Activated CD8-positive, alpha-beta T cell treated with anti-CD3 and anti-CD28 coated beads for 36 hours (primary cell): ENCODE measurements around the gene NUDT6. TPM values are rescaled to one million over a fixed set of nuclear protein-coding genes. Genes with fewer than 3 reads are reported as not detected.
"Not testable (repeated sequence)": the region's sequence is repeated elsewhere in the genome, so short reads cannot be mapped to it uniquely, and the experiment has no call there.

Experiments
- ATAC-seq: fragments of 200-7000 bp; cut with Tn5 transposase; one replicate; pipeline ENCODE4 v1.10.0; 2021; ENCODE audit warnings: mild to moderate bottlenecking, moderate library complexity
- CTCF ChIA-PET: fragments of 350-600 bp; sonication (Branson Sonifier 250); formaldehyde crosslinking; loops from one replicate; lab custom pipeline; 2021; ENCODE audit warnings: antibody characterized with exemption; lab: Charles Lee
- POLR2A ChIA-PET: fragments of 350-600 bp; sonication (Branson Sonifier 250); formaldehyde crosslinking; loops from one replicate; lab custom pipeline; 2021; ENCODE audit warnings: antibody characterized with exemption; lab: Charles Lee
- DNase-seq: peaks from one replicate; pipeline ENCODE4 v3.0.0-alpha.2; 2020
- H3K27ac Mint-ChIP-seq: one replicate; pipeline ENCODE4 v1.8.0; 2021; ENCODE audit warnings: mild to moderate bottlenecking, mixed read lengths
- H3K27me3 Mint-ChIP-seq: one replicate; pipeline ENCODE4 v1.8.0; 2021; ENCODE audit warnings: mixed read lengths
- H3K36me3 Mint-ChIP-seq: one replicate; pipeline ENCODE4 v1.8.0; 2021; ENCODE audit warnings: low read depth, mixed read lengths
- H3K4me1 Mint-ChIP-seq: one replicate; pipeline ENCODE4 v1.8.0; 2021; ENCODE audit warnings: low read depth, mixed read lengths
- H3K4me3 Mint-ChIP-seq: one replicate; pipeline ENCODE4 v1.8.0; 2021; ENCODE audit warnings: mild to moderate bottlenecking, moderate library complexity, mixed read lengths
- H3K9me3 Mint-ChIP-seq: one replicate; pipeline ENCODE4 v1.8.0; 2021; ENCODE audit warnings: mixed read lengths
- CTCF ChIP-seq: fragments of 200-600 bp; IDR thresholded peaks from one replicate; pipeline ENCODE4 v1.8.0; 2022; ENCODE audit warnings: antibody characterized with exemption, mild to moderate bottlenecking
- intact Hi-C: fragments of 100-400 bp; cut with micrococcal nuclease; formaldehyde crosslinking; loops from one replicate; pipeline ENCODE4 v1.10.0; 2022
- total RNA-seq, 2 experiments: library from RNA; stranded (reverse); gene quantifications; one replicate each; pipeline ENCODE4 v1.2.3, GENCODE V29; 2021

The NUDT6 gene
- total RNA-seq, 2 experiments from 2014 or later: 4.4 to 5.7 TPM

- DNase-seq: no peak
- Mint-ChIP-seq H3K27ac (no peak overlapping the region), H3K4me3 (no peak overlapping the region), H3K9me3 (peaks cover 9% of the 10 kb centered on the region), H3K36me3 (no peaks in the 10 kb centered on the region), H3K4me1 (no peaks in the 10 kb centered on the region), H3K27me3 (peaks cover 24% of the 10 kb centered on the region)
- CTCF ChIA-PET: no interaction called here
- intact Hi-C loops: no loop called here
- POLR2A ChIA-PET: no interaction called here
- no peak for TF ChIP-seq CTCF
- no peak for ATAC-seq
These were observed 45.9 kb downstream of the NUDT6 start for GRCh38 chr4:122876456-122876855.

GRCh38 chr4:122875949-122876348, 46.4 kb downstream of the NUDT6 start:
- Mint-ChIP-seq H3K4me3 (no peak overlapping the region), H3K4me1 (no peaks in the 10 kb centered on the region), H3K36me3 (no peaks in the 10 kb centered on the region), H3K27ac (no peak overlapping the region), H3K9me3 (peaks cover 5% of the 10 kb centered on the region), H3K27me3 (peaks cover 27% of the 10 kb centered on the region)
- intact Hi-C loops: no loop called here
- ChIA-PET POLR2A (no interaction called here), CTCF (no interaction called here)
- ATAC-seq (no peak), DNase-seq (no peak)
- no peak for TF ChIP-seq CTCF

DNA sequence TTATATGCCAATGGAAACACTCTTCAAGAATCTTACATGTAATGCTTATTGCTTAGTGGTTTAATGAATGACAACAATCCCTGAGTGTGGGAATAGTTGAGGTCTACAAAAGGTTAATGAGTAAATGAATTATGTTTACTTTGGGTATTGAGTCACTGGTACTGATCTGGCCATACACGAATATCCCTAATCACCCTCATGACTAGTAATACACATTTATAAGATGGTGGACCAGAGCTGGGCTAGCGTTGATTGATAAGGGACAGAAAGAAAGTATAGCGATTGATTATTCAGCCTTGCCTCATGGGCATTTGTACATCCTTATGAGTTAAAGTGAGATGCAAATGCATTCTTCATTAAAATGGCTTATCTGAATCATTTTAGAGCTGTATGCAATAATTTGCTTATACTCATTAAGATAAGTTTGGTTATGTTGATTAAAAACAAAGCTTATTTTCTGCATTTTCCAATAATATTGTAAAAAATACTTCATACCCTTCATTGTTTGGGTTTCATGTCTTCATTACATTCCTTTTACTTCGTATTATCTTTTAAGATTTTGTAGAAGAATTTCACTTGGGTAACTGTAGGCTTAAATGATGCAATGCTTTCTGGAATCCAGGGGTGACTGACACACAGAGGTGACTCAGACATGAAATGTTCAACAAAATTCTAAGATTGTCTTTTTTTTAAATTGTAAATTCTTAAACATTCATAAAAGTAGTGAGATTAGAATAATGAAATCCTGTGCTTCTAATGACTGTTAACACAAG, 48.4 kb downstream of the NUDT6 start:
- no peak overlapping the region for H3K4me3 Mint-ChIP-seq
- no peak for ATAC-seq
- intact Hi-C loops: no loop called here
- H3K27me3 Mint-ChIP-seq: peaks cover 32% of the 10 kb centered on the region
- no peak for DNase-seq
- CTCF ChIA-PET: interaction anchor here (1.0 kb wide), 1 partner anchor 47 kb away, joined by 4 read pairs; no protein-coding TSS in a partner anchor
- no peaks in the 10 kb centered on the region for H3K36me3 Mint-ChIP-seq
- H3K9me3 Mint-ChIP-seq: peaks cover 1% of the 10 kb centered on the region
- H3K27ac Mint-ChIP-seq: no peak overlapping the region
- no peaks in the 10 kb centered on the region for H3K4me1 Mint-ChIP-seq
- POLR2A ChIA-PET: no interaction called here
- TF ChIP-seq CTCF: no peak

DNA sequence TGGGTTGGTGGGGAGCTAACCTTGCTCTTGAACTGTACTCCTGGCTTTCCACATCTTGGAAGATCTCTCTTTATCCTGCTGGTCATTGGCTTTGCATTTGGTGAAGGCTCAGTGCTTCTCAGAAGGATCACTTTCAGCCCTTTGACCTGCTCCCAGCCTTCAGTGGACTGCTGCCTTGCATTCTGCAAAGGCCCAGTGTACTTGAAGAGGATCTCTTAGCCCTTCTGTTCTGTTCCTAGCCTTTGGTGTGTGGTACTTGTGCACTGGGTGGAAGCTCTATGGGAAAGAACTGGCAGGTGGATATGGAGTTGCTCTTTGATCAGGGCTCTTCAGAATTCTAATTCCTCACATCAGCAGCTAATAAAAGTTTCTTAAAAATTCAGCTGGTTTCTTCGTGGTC, 49.3 kb downstream of the NUDT6 start:
- no peaks in the 10 kb centered on the region for H3K36me3 Mint-ChIP-seq
- no peaks in the 10 kb centered on the region for H3K4me1 Mint-ChIP-seq
- H3K27ac Mint-ChIP-seq: no peak overlapping the region
- intact Hi-C loops: no loop called here
- H3K27me3 Mint-ChIP-seq: peaks cover 38% of the 10 kb centered on the region
- CTCF ChIA-PET: interaction anchor here (1.0 to 1.2 kb wide), 2 partner anchors 48 to 85 kb away, joined by 3 to 4 read pairs; no protein-coding TSS in a partner anchor
- TF ChIP-seq CTCF: no peak
- POLR2A ChIA-PET: no interaction called here
- H3K9me3 Mint-ChIP-seq: peaks cover 6% of the 10 kb centered on the region
- no peak for DNase-seq
- no peak for ATAC-seq
- no peak overlapping the region for H3K4me3 Mint-ChIP-seq

DNA sequence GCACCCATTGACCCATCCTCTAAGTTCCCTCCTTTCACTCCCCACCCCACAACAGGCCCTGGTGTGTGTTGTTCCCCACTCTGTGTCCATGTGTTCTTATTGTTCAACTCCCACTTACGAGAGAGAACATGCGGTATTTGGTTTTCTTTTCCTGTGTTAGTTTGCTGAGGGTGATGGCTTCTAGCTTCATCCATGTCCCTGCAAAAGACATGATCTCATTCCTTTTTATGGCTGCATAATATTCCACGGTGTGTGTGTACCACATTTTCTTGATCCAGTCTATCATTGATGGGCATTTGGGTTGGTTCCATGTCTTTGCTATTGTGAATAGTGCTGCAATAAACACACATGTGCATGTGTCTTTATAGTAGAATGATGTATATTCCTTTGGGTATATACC, 54.2 kb downstream of the NUDT6 start:
- CTCF ChIA-PET, H3K9me3 Mint-ChIP-seq, ATAC-seq, H3K36me3 Mint-ChIP-seq, DNase-seq, H3K27ac Mint-ChIP-seq, H3K4me1 Mint-ChIP-seq, POLR2A ChIA-PET, H3K4me3 Mint-ChIP-seq, intact Hi-C loops: not testable (repeated sequence)
- peaks cover 30% of the 10 kb centered on the region for H3K27me3 Mint-ChIP-seq
